Peyer's patch (tissue), 4 donors: ENCODE data around the gene ACSL5.

Source experiments
- CTCF ChIP-seq, 6 experiments: fragments of 450-650 bp in 4 of 6; fragments of 200-600 bp in 2 of 6; sonication (generic) in 1 of 6; IDR thresholded peaks; one replicate each; pipeline ENCODE4 v1.5.1; 2017 to 2019; ENCODE audit warnings: antibody characterized with exemption in 6 of 6, mild to moderate bottlenecking in 3 of 6, moderate library complexity in 1 of 6
- POLR2A ChIP-seq, 2 donors: fragments of 450-650 bp; IDR thresholded peaks; one replicate each; pipeline ENCODE4 v1.5.1; 2017; ENCODE audit warnings: antibody characterized with exemption in 2 of 2, mild to moderate bottlenecking in 2 of 2, moderate library complexity in 2 of 2

DNA sequence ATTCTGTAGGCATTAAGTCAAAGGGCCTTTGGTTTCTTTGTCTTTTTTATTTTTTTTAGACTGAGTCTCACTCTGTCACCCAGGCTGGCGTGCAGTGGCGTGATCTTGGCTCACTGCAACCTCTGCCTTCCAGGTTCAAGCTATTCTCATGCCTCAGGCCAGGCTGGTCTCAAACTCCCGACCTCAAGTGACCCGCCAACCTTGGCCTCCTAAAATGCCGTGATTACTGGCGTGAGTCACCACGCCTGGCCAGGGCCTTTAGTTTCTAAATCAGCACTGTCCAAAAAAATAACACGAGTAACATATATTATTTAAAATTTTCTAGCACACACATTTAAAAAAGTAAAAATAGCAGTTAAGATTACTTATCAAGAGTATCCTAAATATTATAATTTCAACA lies 11.1 kb upstream of the ACSL5 start:
- no peak for TF ChIP-seq CTCF (IDR thresholded peaks at IDR 0.05)
- no peak for TF ChIP-seq POLR2A (IDR thresholded peaks at IDR 0.05)
